Psoas muscle (tissue), 8 donors: Measurements from ENCODE around the gene ESYT1. TPM values are rescaled to one million over a fixed set of nuclear protein-coding genes. Genes with fewer than 3 reads are reported as not detected.
"Not testable (repeated sequence)": the region's sequence is repeated elsewhere in the genome, so short reads cannot be mapped to it uniquely, and the experiment has no call there.

ENCODE experiments used
- ATAC-seq, 4 donors: fragments of 200-7000 bp; cut with Tn5 transposase; one replicate each; pipeline ENCODE4 v1.9.1; 2020; ENCODE audit warnings: moderate library complexity in 3 of 4, mild to moderate bottlenecking in 2 of 4
- DNase-seq, 2 donors: peaks; one replicate each; pipeline ENCODE4 v3.0.0-alpha.2; 2020
- H3K27ac ChIP-seq: fragments of 200-600 bp; one replicate; pipeline ENCODE4 v1.8.0; 2022
- H3K27me3 ChIP-seq, 3 donors: fragments of 200-600 bp in 1 of 3; one replicate each; pipeline versions ENCODE4 v1.6.1 to v1.8.0; 2013 to 2022; ENCODE audit warnings: low read length in 2 of 3, mild to moderate bottlenecking in 2 of 3, moderate library complexity in 1 of 3; ENCODE audit not compliant: insufficient read depth in 3 of 3
- H3K36me3 ChIP-seq, 2 donors: fragments of 200-600 bp in 1 of 2; one replicate each; pipeline versions ENCODE4 v1.6.1 to v1.8.0; 2013 to 2022; ENCODE audit warnings: low read depth in 1 of 2, mild to moderate bottlenecking in 1 of 2, moderate library complexity in 1 of 2; ENCODE audit not compliant: insufficient read depth in 1 of 2
- H3K4me1 ChIP-seq: fragments of 200-600 bp; one replicate; pipeline ENCODE4 v1.8.0; 2022
- H3K4me3 ChIP-seq: fragments of 200-600 bp; one replicate; pipeline ENCODE4 v1.8.0; 2022; ENCODE audit warnings: mild to moderate bottlenecking
- H3K9me3 ChIP-seq: fragments of 200-600 bp; one replicate; pipeline ENCODE4 v1.8.0; 2022
- CTCF ChIP-seq: fragments of 200-600 bp; IDR thresholded peaks from one replicate; pipeline ENCODE4 v1.8.0; 2022; ENCODE audit warnings: antibody characterized with exemption
- WGBS, 3 donors: extraction: QIAGEN DNeasy Blood & Tissue Kit; methylation state at CpG; one replicate each; pipeline versions ENCODE4 v1.1.6 to v1.1.7; 2013; 5-methylcytosine and 5-hydroxymethylcytosine counted together
- intact Hi-C, 2 donors: fragments of 100-400 bp; cut with DNase I; formaldehyde crosslinking; loops; one replicate each; pipeline versions ENCODE4 v1.11.0 to v1.14.2; 2022
- polyA plus RNA-seq, 3 donors: library from polyadenylated mRNA; stranded (reverse); fragments of 200-250 nt; gene quantifications; one replicate each; pipeline ENCODE4 v1.2.3, GENCODE V29; 2013
- total RNA-seq, 4 donors: library from RNA; stranded (reverse); fragmentation: NEBNext Ultra II Directional in 2 of 4; extraction: Animal tissue kit (Norgen Biotek cat#: 25700) in 2 of 4; gene quantifications; one replicate each; pipeline versions ENCODE4 v1.2.1 to v1.2.4, GENCODE V29; 2021 to 2023
- donor health status: healthy with polysubstance abuse.
- donor health status: DM: no; HTN: no; CAD: no; lungs with moderate emphysema.
- donor health status: Bipolar disorder and iron deficiency.
- donor health status: healthy.
- donor health status: DM: yes; HTN: yes; CAD: no.
- donor health status: DM: no; HTN: no; CAD: no.
- donor health status: DM: no; HTN: no; CAD: no.
- donor health status: DM: yes; HTN: yes; CAD: no.

Gene ESYT1
- total and polyA plus RNA-seq, 7 donors: 20.2 to 57.4 (median 40.6) TPM

DNA sequence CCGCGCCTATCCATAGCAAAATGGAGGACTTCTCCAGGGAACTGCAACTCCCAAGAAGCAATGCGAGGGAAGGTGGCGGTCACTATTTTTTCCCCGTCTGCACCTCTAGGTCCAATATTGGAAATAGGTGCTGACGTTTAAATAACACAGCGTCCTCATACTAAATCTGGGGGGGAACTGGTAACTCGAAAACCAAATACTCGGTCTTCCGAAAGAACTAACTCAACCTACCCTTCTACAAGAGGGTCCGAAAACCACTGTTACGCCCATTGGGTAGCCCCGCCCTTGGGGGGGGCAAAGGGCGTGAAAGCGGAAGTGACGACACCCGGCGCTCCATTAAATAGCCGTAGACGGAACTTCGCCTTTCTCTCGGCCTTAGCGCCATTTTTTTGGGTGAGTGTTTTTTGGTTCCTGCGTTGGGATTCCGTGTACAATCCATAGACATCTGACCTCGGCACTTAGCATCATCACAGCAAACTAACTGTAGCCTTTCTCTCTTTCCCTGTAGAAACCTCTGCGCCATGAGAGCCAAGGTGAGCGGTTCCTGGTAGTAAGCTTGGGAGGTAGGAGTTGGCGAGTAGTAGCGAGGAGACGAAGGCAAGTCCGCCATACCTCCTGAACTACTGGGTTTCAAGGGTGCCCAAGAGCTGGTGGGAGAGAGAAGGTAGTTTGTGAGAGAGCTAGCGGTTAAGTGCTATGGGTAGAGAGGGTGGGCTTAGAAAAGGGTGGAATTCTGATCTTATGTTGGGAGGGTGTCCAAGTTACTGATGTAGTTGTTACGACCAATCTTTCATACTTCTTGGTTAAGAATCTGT, 11.6 kb upstream of the ESYT1 start, which contains the start of gene RPL41:
TSS of gene RPL41 (plus strand) at position 367 of the 815 bp plus-strand sequence.
- intact Hi-C loops: loop anchor here in 1 of 2 donors (5.0 kb wide), 1 partner anchor 106 kb away; the partner anchor contains the start of genes NABP2 and RNF41
- Histone ChIP-seq H3K4me1 (peaks cover 31% of the 10 kb centered on the region), H3K27me3 (no peaks in the 10 kb centered on the region), H3K9me3 (no peaks in the 10 kb centered on the region), H3K27ac (peak within 1 kb of the TSS; percentile 95), H3K4me3 (peak within 1 kb of the TSS; percentile 81), H3K36me3 (peaks cover 3 to 45% of the 10 kb centered on the region in 2 donors)
- DNase-seq (peak; percentile 92 to 96), ATAC-seq (peak; percentile 73 to 78 (median 74))
- no peak for TF ChIP-seq CTCF
- WGBS, 3 donors: 0% methylated on average over 34 of the region's 34 CpGs

- H3K4me1 ChIP-seq: peaks cover 36% of the 10 kb centered on the region
- peak overlapping the region; percentile 81 for H3K4me3 ChIP-seq
- H3K27me3 ChIP-seq, DNase-seq, H3K9me3 ChIP-seq, ATAC-seq: not testable (repeated sequence)
- H3K27ac ChIP-seq: peak overlapping the region; percentile 95
- intact Hi-C loops: loop anchor here in 1 of 2 donors (5.0 kb wide), 1 partner anchor 105 kb away; the partner anchor contains the start of genes NABP2 and RNF41
- peaks cover 3 to 45% of the 10 kb centered on the region in 2 donors for H3K36me3 ChIP-seq
- 1 to 3% (median 1%) methylated on average over 12 of the region's 16 CpGs for WGBS, 3 donors
Measured at GRCh38 chr12:56117082-56117706, 10.9 kb upstream of the ESYT1 start.

- peak within 1 kb of the TSS; percentile 95 for H3K27ac ChIP-seq
- H3K27me3 ChIP-seq: no peaks in the 10 kb centered on the region
- H3K36me3 ChIP-seq: peaks cover 3 to 40% of the 10 kb centered on the region in 2 donors
- peak; percentile 52 for TF ChIP-seq CTCF
- WGBS, 3 donors: 0 to 1% (median 0%) methylated on average over 50 to 61 of the region's 61 CpGs
- intact Hi-C loops: loop anchor here in 1 of 2 donors (5.0 kb wide), 1 partner anchor 104 kb away; the partner anchor contains the start of genes NABP2 and RNF41
- peaks cover 44% of the 10 kb centered on the region for H3K4me1 ChIP-seq
- ATAC-seq (peak; percentile 80 to 86 (median 82)), DNase-seq (peak; percentile 97 to 98)
- H3K9me3 ChIP-seq: no peaks in the 10 kb centered on the region
- H3K4me3 ChIP-seq: peak within 1 kb of the TSS; percentile 81
Measured at GRCh38 chr12:56117778-56118687, 10.0 kb upstream of the ESYT1 start, which contains the start of gene ZC3H10. Gene ZC3H10 (plus strand): TSS chr12:56118266. CDS start chr12:56120563, 2,297 bp downstream.

- Histone ChIP-seq H3K27me3 (no peaks in the 10 kb centered on the region), H3K9me3 (no peaks in the 10 kb centered on the region), H3K4me1 (peaks cover 44% of the 10 kb centered on the region), H3K4me3 (peak overlapping the region; percentile 81), H3K27ac (peak overlapping the region; percentile 95), H3K36me3 (peaks cover 3 to 32% of the 10 kb centered on the region in 2 donors)
- TF ChIP-seq CTCF: no peak
- WGBS, 3 donors: 8 to 12% (median 9%) methylated on average over 13 of the region's 13 CpGs
- DNase-seq (peak in 1 of 2 donors; percentile 23), ATAC-seq (no peak)
- intact Hi-C loops: loop anchor here (1.0 to 5.0 kb wide), 2 partner anchors 103 to 105 kb away; partner anchors contain the start of genes NABP2 (in 2 of the 2) and RNF41 (in 1 of the 2)
Measured at GRCh38 chr12:56118688-56119357, 9.2 kb upstream of the ESYT1 start.
